Measurements from ENCODE around the gene PLEKHG4B.

PLEKHG4B gene

GRCh38 chr5:105504-106070 lies 13.6 kb downstream of the PLEKHG4B start:
- TF ChIP-seq ZFX (IDR thresholded peaks at IDR 0.05) (no peak), CTCF (conservative IDR thresholded peaks at IDR 0.05) (no peak)
- no peak overlapping the region for H3K27ac ChIP-seq

- H3K27ac ChIP-seq: no peak overlapping the region
- TF ChIP-seq ZFX (IDR thresholded peaks at IDR 0.05): no peak
- no peak for TF ChIP-seq CTCF (conservative IDR thresholded peaks at IDR 0.05)
Measured at GRCh38 chr5:106587-106986, 14.6 kb downstream of the PLEKHG4B start.

GRCh38 chr5:107526-107925 lies 15.6 kb downstream of the PLEKHG4B start:
- H3K27ac ChIP-seq: no peak overlapping the region
- TF ChIP-seq CTCF (conservative IDR thresholded peaks at IDR 0.05) (no peak), ZFX (IDR thresholded peaks at IDR 0.05) (no peak)

GRCh38 chr5:109826-110225 lies 17.9 kb downstream of the PLEKHG4B start:
- TF ChIP-seq CTCF (conservative IDR thresholded peaks at IDR 0.05) (no peak), ZFX (IDR thresholded peaks at IDR 0.05) (no peak)

GRCh38 chr5:110270-110888 lies 18.4 kb downstream of the PLEKHG4B start:
- TF ChIP-seq CTCF (conservative IDR thresholded peaks at IDR 0.05) (no peak), ZFX (IDR thresholded peaks at IDR 0.05) (no peak)

More at GRCh38 chr5:109826-110225, 17.9 kb downstream of the PLEKHG4B start:
- H3K27ac ChIP-seq: no peak overlapping the region

GRCh38 chr5:111171-111570 lies 19.2 kb downstream of the PLEKHG4B start:
- no peak overlapping the region for H3K27ac ChIP-seq
- TF ChIP-seq ZFX (IDR thresholded peaks at IDR 0.05): no peak
- TF ChIP-seq CTCF (conservative IDR thresholded peaks at IDR 0.05): no peak

More at GRCh38 chr5:110270-110888, 18.4 kb downstream of the PLEKHG4B start:
- H3K27ac ChIP-seq: no peak overlapping the region

GRCh38 chr5:119486-120097 lies 27.6 kb downstream of the PLEKHG4B start:
- TF ChIP-seq CTCF (conservative IDR thresholded peaks at IDR 0.05): no peak
- TF ChIP-seq ZFX (IDR thresholded peaks at IDR 0.05): no peak
- no peak overlapping the region for H3K27ac ChIP-seq
